ENCODE results near the gene CHD9.

Gene CHD9

DNA sequence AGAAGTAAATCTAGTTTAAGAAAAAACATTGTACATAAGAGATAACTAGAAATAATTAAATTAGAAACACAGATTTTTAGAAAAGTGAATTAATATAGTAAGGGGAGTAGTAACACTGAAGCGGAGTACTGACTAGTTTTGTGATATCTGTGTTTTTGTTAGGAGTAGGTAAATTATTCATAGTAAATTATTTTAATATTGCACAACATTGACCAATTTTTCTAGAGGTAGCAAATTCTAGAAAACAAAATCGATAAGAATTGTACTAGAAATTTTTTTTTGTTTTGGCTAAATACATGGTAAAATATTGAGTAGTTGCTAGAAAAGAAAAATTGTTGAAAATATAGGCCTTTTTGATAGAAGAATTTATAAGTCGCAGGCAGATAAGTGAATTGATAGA lies 156.5 kb downstream of the CHD9 start:
- in situ Hi-C loops (cut with HindIII; ENCODE audit: low sequenced_read_pairs): no loop called here
- peak overlapping the region; percentile 16 for H3K4me3 ChIP-seq (ENCODE audit: low read depth, low read length)
- DNase-seq (ENCODE audit: low read depth, low spot score): no peak
- TF ChIP-seq, protein P1, sequence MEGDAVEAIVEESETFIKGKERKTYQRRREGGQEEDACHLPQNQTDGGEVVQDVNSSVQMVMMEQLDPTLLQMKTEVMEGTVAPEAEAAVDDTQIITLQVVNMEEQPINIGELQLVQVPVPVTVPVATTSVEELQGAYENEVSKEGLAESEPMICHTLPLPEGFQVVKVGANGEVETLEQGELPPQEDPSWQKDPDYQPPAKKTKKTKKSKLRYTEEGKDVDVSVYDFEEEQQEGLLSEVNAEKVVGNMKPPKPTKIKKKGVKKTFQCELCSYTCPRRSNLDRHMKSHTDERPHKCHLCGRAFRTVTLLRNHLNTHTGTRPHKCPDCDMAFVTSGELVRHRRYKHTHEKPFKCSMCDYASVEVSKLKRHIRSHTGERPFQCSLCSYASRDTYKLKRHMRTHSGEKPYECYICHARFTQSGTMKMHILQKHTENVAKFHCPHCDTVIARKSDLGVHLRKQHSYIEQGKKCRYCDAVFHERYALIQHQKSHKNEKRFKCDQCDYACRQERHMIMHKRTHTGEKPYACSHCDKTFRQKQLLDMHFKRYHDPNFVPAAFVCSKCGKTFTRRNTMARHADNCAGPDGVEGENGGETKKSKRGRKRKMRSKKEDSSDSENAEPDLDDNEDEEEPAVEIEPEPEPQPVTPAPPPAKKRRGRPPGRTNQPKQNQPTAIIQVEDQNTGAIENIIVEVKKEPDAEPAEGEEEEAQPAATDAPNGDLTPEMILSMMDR (IDR thresholded peaks at IDR 0.05; ENCODE audit: low read depth, low read length): no peak

DNA sequence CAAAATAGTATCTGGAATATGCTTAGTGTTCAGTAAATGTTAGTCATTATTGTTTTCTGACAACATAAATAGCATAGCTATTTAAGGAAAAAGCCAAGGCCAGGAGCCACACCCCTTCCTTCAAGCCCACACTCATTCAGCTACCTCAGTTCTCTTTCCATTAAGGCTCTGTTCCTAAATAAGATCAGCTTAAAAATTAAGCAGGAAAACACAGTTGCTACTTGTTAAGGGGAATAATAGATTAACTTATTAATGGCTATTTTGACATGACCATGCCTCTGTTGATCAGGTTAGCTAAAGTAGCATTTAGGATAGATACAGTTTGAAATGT lies 158.1 kb downstream of the CHD9 start:
- TF ChIP-seq, protein P1 (IDR thresholded peaks at IDR 0.05; ENCODE audit: low read depth, low read length): no peak
- DNase-seq (ENCODE audit: low read depth, low spot score): no peak
- H3K4me3 ChIP-seq (ENCODE audit: low read depth, low read length): no peak overlapping the region
- in situ Hi-C loops (cut with HindIII; ENCODE audit: low sequenced_read_pairs): no loop called here

DNA sequence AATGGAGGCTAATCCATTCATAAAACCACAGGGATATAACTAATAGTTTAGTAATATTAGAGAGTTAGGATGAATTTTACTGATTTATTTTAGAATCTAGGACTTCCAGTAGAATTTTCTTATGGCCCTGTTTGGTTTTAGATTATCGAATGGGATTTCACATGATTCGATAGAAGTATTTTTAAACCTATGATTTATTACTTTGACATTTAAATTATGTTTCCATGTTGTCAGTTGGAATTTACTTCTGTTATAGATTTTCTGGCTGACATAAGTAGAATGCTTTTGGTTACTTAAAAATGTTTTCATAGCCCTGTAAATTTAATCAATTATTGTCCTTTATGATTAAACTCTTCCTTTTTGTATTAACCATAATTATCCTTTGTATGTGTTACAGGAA lies 158.8 kb downstream of the CHD9 start:
- TF ChIP-seq, protein P1 (IDR thresholded peaks at IDR 0.05; ENCODE audit: low read depth, low read length): no peak
- H3K4me3 ChIP-seq (ENCODE audit: low read depth, low read length): no peak overlapping the region
- DNase-seq (ENCODE audit: low read depth, low spot score): no peak
- in situ Hi-C loops (cut with HindIII; ENCODE audit: low sequenced_read_pairs): no loop called here

DNA sequence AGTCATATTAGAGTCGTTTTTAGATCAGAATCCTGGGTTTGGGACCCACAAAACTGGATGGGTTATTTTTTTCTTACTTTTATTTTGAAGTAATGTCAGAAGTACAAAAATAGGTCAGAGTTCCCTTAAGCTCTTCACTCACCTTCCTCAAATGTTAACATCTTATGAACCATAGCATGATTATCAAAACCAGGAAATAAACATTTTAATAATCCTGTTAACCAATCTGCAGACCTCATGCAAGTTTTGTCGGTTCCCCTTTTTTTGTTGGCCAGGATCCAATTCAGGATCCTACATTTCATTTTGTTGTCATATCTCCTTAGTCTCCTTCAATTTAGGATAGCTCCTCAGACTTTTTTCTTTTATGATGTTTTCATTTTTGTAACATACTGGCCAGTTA lies 162.0 kb downstream of the CHD9 start:
- TF ChIP-seq, protein P1 (IDR thresholded peaks at IDR 0.05; ENCODE audit: low read depth, low read length): no peak
- in situ Hi-C loops (cut with HindIII; ENCODE audit: low sequenced_read_pairs): no loop called here
- H3K4me3 ChIP-seq (ENCODE audit: low read depth, low read length): no peak overlapping the region
- no peak for DNase-seq (ENCODE audit: low read depth, low spot score)

DNA sequence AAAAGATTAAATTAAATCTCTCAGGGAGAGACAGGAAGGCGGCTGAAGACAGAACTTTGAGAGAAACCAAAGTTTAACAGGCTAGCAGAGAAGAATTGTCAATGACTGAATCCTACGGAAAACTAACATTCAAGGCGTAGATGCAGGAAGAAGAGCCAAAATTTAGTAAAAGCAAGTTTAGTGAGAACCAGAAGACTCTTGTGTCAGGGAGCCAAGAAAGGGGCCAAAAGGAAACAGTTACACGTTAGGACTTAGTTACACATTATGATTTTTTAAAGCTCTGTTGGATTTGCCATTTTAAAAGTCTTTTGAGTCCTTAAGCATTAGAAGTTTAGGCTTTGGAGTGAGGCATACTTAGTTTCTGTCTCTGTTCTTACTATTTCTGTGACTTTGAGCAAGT lies 164.6 kb downstream of the CHD9 start:
- no peak overlapping the region for H3K4me3 ChIP-seq (ENCODE audit: low read depth, low read length)
- in situ Hi-C loops (cut with HindIII; ENCODE audit: low sequenced_read_pairs): no loop called here
- DNase-seq (ENCODE audit: low read depth, low spot score): peak; percentile 17
- TF ChIP-seq, protein P1 (IDR thresholded peaks at IDR 0.05; ENCODE audit: low read depth, low read length): no peak

DNA sequence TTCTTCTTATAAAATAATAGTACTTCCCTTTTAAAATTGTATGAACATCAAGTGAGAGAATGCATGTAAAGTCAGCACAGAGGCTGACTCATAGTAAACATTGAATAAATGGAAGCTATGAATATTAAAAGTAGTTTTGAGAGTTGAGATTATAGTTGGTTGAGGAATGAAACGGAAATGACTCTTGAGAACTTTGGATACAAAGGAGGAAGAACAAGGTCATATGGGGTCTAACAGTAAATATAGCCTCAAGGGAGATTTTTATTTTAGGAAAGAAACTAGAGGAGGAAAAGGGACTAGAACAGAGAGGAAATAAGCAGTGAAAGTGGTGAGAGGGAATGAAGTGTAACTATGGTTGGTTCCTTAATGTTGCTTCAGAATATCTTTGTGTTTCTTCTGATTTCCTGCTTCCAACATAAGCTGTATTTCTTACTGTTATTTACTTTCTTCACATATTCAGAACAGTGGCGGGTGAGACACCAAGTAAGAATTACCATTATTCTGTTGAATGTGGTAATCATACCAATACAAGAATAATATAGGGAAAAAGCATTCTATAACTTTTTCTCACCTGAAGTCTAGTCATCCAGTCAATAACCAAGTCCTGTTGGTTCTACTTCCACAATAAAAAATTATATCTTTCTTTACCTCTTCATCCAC lies 165.1 kb downstream of the CHD9 start:
- TF ChIP-seq, protein P1 (IDR thresholded peaks at IDR 0.05; ENCODE audit: low read depth, low read length): no peak
- DNase-seq (ENCODE audit: low read depth, low spot score): peak; percentile 37
- in situ Hi-C loops (cut with HindIII; ENCODE audit: low sequenced_read_pairs): no loop called here
- H3K4me3 ChIP-seq (ENCODE audit: low read depth, low read length): no peak overlapping the region

DNA sequence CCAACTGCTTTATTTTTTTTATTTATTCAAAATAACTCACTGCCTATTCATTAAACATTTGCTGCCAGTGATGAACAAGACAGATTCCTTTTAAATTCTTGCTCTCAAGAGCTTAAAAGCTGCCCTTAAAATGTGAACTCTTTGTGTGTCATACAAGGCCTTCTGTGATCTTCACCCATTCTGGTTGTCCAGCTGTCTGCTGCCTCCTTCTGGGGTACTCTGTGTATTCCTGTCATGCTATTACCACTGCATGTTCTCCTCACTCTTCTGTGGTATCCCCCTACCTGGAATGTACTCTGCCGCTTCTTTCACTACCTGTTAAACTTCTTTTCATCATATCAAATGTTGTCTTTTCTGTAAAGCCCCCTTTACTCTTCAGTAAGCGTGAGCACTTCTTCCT lies 165.8 kb downstream of the CHD9 start:
- DNase-seq (ENCODE audit: low read depth, low spot score): peak; percentile 26
- in situ Hi-C loops (cut with HindIII; ENCODE audit: low sequenced_read_pairs): no loop called here
- H3K4me3 ChIP-seq (ENCODE audit: low read depth, low read length): no peak overlapping the region
- TF ChIP-seq, protein P1 (IDR thresholded peaks at IDR 0.05; ENCODE audit: low read depth, low read length): peak; percentile 21
